Omental fat pad (tissue), 4 donors: ENCODE data around the gene BAIAP2. TPM values are rescaled to one million over a fixed set of nuclear protein-coding genes. Genes with fewer than 3 reads are reported as not detected.
"Not testable (repeated sequence)": the region's sequence is repeated elsewhere in the genome, so short reads cannot be mapped to it uniquely, and the experiment has no call there.

Experiments
- ATAC-seq: fragments of 150-250 bp; one replicate; pipeline ENCODE4 v1.9.1; 2016; ENCODE audit warnings: mild to moderate bottlenecking, moderate library complexity; ENCODE audit not compliant: low FRiP score
- DNase-seq: peaks from one replicate; pipeline ENCODE4 v3.0.0-alpha.2; 2019; ENCODE audit warnings: low spot score
- CTCF ChIP-seq, 3 donors: fragments of 450-650 bp; IDR thresholded peaks; one replicate each; pipeline ENCODE4 v1.5.1; 2016 to 2017; ENCODE audit warnings: antibody characterized with exemption in 3 of 3, mild to moderate bottlenecking in 3 of 3, moderate library complexity in 2 of 3
- total RNA-seq, 4 donors: library from RNA; depleted of rRNA; stranded (reverse); fragments of >200 nt; gene quantifications; one replicate each; pipeline ENCODE4 v1.1.0, GENCODE V29; 2016

Gene BAIAP2
- total RNA-seq, 4 donors from 2014 or later, result 15.9 to 50.2 (median 36.4) TPM

DNA sequence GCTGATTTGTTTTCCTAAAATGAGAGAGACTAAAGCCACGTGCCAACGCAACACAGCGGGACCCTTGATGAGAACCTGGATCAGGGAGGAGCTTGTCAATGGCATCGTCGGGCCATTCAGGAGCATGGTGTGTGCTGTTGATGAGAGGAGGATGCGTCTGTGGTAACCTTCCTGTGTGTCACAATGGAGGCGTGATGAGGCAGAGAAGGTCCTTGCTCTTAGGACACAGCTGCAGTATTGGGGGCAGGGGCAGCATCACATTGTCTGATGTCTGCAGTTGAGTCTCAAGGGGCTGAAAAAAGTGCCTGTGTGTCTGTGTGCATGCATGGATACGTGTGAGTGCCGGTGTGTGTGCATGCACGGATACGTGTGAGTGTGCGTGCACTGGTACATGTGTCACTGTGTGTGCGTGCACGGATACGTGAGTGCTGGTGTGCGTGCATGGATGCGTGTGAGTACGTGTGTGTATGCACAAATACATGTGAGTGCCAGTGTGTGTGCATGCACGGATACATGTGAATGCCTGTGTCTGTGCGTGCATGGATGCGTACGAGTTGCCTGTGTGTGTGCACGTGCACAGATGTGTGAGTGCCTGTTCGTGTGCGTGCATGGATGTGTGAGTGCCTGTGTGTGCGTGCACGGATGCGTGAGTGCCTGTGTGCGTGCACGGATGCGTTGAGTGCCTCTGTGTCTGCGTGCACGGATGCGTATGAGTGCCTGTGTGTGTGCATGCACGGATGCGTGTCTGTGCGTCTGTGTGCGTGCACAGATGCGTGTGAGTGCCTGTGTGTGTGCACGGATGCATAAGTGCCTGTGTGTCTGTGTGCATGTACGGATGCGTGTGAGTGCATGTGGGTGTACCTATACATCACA is 39.3 kb downstream of the BAIAP2 start:
- no peak for DNase-seq
- ATAC-seq, result no peak
- no peak for TF ChIP-seq CTCF (IDR thresholded peaks at IDR 0.05)

DNA sequence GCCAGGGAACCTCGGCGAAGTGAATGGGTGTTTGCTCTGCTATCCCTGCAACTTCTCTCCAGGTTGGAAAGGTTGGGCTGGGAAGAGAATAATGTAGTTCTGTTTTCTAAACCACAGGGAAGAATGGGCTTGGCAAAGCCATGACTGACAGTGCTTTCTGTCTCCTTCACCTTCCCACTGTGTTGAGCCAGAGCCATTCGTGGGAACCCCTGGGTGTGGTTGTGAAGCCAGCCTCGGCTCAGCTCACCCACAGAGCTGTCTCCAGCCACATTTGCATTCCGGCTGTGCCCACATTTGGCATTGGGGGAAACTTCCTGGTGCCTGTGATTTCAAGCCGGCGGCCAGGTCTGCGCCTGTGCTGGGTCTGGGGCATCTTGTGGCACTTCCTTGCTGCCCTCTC is 39.9 kb downstream of the BAIAP2 start:
- DNase-seq (no peak), ATAC-seq (no peak)
- TF ChIP-seq CTCF (IDR thresholded peaks at IDR 0.05), result no peak

- ATAC-seq (no peak), DNase-seq (no peak)
- no peak for TF ChIP-seq CTCF (IDR thresholded peaks at IDR 0.05)
Measured at GRCh38 chr17:81075307-81075706, 40.4 kb downstream of the BAIAP2 start.

DNA sequence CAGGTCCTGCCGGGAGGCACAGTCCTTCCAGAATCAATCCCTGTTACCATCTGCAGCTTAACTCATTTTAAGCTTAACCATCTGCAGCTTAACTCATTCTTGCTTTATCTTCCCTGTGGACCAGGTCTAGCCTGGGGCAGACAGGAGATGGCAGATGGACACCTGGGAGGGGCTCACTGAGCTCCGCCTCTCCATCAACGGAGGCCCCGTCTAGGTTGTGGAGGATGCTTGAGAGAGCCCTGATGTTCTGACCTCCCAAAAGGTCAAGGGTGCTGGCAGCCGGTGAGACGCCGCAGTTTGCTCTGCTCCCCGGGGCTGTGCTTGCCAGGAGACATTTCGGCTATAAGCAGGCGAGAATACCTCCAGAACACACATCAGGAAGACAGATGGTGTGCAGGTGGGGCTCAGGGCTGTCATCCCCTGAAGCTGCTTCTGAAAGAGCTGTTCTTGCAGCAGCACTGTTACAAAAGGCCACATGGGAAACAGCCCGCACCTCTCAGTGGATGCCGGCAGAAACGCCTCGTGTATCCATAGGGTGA is 41.3 kb downstream of the BAIAP2 start:
- ATAC-seq, result no peak
- no peak for DNase-seq
- no peak for TF ChIP-seq CTCF (IDR thresholded peaks at IDR 0.05)

DNA sequence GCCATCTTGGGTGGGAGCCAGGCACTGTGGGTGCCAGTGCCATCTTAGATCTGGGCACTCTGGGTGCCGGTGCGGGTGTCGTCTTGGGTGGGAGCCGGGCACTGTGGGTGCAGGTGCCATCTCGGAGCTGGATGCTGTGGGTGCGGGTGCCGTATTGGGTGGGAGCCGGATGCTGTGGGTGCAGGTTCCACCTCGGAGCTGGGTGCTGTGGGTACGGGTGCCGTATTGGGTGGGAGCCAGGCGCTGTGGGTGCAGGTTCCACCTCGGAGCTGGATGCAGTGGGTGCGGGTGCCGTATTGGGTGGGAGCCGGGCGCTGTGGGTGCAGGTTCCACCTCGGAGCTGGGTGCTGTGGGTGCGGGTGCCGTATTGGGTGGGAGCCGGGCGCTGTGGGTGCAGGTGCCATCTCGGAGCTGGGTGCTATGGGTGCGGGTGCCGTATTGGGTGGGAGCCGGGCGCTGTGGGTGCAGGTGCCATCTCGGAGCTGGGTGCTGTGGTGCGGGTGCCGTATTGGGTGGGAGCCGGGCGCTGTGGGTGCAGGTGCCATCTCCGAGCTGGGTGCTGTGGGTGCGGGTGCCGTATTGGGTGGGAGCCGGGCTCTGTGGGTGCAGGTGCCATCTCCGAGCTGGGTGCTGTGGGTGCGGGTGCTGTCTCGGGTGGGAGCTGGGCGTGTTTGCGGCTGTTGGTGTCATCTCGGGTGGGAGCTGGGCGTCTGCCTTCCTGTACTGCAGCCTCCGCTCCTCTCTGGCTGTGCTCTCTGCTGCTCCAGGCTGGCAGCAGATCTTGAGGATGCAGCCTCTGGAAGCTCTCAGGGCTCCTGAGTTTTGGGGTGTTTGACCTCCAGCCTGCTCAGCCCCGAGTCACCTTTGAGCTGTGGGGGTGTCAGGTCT is 43.3 kb downstream of the BAIAP2 start:
- DNase-seq, result not testable (repeated sequence)

DNA sequence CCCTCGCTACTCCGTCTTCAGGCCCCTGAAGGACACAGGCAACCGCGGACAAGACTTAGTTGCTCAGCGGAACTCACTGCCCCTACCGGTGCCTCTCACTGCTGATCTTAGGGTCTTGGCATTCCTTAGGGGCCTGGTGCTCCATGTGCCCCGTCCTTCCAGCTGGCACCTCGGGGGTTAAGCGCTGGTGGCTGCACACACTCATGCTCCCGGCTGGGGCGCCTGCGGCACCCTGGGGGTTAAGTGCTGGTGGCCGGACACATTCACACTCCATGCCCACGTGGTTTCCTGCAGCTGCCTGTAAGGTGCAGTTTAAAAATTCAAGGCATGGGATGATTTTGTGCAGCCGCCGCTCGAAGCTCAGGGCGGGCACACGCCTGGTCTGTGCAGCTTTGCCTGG is 45.1 kb downstream of the BAIAP2 start:
- DNase-seq, result no peak
- no peak for TF ChIP-seq CTCF (IDR thresholded peaks at IDR 0.05)
- ATAC-seq, result no peak

More for the DNA sequence above, 43.3 kb downstream of the BAIAP2 start:
- not testable (repeated sequence) for ATAC-seq
